ENCODE results near the gene CKAP5.

The CKAP5 gene

DNA sequence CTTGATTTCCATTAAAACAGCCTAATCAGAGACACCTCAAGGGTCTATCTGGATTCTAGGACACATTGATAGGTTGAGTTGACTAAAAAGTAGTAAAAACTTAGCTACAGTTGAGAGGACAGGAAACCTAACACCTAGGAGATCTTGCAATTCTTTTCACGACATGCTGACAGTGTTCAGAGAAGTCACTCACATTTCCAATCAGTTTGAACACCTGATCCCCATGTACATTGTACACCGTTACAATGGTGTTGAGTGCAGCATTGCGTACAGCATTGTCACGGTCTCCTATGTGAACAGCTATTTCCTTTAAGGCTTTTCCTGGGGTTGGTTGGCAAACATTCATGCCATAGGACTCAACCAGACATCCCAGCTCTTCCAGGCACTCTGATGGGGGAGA, 84.3 kb downstream of the CKAP5 start:
- DNase-seq: no peak

DNA sequence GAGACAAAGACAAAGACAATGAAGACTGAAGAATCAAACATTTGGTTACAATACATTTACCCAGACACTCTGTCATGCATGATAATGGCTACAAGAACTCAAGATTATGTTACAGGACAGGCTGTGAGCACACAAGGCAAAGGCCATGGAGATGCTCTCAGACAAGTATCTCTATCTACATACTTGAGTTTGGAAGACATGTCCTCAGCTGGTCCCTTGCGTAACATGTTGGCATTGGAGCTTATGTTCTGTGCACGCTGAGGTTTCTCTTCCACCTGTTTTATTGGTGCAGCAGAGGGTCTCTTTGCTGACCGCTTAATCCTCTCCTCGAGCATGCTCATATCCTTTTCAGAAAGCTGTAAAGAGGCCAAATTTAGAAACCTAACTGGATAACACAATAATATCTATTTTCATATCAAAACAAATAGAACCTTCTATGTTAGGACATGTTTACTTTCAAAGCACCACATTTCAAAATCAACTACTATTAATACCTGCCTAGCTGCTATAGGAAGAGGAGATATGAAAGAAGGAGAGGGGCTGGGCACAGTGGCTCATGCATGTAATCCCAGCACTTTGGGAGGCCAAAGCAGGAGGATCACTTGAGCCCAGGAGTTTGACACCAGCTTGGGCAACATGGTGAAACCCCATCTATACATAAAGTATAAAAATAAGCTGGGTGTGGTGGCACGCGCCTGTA, 85.5 kb downstream of the CKAP5 start:
- no peak for DNase-seq

DNA sequence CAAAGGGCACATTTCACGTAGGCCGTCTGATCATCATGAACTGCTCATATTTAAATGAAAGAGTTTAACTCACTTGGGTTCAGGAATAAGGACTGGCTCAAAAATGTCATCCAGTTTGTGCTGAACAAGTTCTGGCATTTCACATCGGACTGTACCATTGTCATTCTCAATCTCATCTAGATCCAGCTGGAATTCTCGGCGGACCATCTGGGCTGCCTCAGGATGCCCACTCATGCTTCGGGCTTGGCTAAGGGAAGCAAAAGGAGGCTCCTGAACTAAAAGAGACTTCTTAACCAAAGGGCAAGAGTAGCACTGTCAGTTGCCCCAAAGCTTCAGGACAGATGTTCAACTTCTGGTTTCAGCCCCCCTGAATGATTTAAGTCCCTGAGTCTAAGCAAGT, 86.9 kb downstream of the CKAP5 start:
- no peak for DNase-seq

DNA sequence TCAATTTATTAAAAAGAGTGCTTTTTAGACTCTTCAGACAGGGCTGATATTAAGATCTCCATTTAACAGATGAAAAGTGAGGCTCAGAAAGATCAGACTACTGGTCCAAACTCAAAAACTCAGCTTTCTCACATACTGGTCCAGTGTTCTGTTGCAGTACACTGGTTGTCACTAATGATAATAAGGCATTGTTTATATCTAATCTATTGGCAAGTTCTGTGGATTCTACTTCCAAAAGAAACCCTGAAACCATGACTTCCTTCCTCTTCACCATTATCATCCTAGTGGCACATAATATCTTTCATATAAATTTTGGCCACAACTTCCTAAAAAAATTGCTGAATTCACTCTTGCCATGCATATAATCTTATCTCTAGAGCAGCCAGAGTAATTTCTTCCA, 90.1 kb downstream of the CKAP5 start:
- DNase-seq: no peak

DNA sequence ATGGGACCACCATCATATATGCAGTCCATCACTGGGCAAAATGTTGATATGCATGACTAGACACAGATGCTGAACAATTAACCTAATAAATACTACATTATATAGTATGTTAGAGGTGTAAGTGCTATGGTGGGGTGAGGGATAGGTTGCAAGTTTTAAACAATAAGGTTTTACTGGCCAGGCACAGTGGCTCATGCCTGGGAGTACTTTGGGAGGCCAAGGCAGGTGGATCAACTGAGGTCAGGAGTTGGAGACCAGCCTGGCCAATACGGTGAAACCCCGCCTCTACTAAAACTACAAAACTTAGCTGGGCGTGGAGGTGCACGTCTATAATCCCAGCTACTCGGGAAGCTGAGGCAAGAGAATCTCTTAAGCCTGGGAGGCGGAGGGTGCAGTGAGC, 98.9 kb downstream of the CKAP5 start:
- no peak for DNase-seq

DNA sequence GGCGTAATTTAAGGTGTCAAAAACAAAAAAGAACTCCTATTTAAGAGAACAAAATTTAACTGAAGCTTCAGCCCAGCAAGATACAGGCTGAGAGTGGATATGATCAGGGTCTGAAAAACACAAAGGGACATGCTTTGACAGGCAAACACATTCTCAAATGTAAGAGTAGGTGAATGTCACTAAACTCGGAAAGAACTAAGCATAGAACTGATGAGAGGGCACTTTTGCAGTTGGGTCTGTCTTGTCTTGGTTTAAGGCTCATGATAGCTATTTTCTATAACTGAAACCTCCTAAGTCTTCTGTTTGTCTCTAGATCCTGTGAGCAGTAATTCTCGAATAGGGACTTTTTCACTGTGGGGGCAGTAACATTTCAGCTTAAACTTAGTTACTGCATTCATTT, 100.1 kb downstream of the CKAP5 start:
- no peak for DNase-seq

DNA sequence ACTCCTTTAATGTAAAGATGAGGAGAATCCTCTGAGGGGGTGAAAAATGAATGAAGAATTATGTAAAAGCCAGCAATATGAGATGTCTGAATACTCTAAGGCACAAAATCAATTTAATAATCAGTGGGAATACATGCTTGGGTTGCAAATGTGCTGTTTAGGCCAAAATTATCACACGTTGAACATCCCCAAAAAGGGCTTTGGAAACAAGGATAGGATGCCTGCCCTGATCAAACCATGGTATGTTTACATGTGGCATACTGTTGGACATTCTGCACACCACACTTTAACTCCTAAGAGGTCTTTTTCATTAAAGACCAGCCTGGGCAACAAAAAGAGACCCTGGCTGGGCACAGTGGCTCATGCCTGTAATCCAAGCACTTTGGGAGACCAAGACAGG, 100.8 kb downstream of the CKAP5 start:
- DNase-seq: no peak

DNA sequence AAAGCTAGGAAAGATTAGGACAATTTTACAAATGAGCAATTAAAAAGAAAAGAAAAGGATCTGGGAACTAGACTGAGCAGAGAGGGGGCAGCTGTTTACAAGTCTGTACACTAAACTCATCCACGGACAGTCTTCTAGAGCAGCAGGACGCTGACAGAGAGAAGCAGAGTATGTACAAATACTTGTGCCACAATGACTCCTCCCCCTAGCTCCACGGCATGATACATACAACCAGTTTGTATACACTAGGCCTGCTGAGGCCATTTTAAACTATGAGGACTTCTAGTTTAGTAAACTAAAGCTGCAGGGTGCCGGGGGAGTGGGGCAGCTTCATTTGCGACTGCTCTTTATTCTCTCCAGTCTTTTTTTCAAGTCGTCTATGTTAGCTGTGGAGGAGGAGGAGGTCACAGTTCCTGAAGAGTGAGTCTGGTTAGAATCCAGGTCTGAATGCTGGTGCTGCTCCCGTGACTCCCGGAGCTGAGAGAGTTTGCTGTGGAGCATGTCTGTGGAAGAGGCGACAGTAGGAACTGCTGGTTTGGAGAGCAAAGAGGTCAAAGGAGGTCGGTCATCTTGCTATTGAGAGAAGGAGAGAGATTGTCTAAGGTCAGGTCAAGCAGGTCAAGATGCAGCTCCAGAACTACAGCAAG, 102.3 kb downstream of the CKAP5 start:
- no peak for DNase-seq

DNA sequence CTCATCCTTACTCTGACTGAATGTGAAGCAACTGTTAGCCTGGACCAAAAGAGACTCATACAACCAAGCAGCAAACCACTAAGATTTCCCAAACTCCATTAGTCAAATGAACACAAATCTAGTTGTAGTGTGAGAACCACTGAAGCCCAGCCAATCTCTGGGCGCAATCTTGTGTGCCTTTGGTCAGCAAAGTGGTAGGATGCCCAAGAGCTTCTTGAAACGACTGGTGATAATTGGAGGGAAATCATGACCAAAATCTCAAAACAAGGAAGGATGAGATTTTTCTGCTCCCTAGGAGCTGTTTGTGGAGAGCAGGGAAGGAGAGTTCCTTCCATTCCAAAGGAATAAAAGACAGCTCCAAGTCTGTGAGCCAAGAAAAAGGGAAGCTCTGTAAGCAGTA, 103.0 kb downstream of the CKAP5 start:
- no peak for DNase-seq

DNA sequence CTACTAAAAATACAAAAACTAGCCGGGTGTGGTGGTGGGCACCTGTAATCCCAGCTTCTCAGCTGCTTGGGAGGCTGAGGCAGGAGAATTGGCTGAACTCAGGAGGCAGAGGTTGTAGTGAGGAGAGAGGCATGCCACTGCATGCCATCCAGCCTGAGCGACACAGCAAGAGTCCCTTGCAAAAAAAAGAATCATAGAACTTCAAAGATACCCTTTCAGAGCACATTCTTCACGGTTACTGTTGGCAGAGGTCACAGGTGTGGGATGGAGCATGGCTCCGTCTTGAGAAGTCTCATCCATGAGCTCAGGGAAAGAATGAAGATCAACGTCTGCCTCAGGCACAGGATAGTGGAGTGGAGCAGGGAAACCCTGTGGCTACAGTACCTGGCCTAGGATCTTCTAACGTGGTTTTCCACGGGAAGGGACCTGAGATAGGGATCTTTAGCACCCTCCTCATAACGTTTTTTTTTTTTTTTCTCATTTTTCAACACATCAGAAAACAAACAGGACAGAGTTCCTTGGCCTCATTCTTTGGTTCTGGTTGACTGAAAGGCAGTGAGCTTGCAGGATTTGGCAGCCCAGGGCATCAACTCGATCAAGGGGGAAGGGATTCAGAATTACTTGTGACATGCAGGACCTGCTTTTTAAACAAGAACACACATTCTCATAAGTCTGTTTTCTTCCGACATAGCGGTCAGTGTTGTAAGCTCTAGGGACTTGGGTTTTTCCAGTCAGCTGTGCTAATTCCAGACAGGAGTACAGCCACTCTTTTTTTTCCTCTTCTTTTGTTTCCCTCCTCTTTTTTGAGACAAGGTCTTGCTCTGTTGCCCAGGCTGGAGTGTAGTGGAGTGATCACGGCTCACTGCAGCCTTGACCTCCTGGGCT, 104.2 kb downstream of the CKAP5 start:
- no peak for DNase-seq

DNA sequence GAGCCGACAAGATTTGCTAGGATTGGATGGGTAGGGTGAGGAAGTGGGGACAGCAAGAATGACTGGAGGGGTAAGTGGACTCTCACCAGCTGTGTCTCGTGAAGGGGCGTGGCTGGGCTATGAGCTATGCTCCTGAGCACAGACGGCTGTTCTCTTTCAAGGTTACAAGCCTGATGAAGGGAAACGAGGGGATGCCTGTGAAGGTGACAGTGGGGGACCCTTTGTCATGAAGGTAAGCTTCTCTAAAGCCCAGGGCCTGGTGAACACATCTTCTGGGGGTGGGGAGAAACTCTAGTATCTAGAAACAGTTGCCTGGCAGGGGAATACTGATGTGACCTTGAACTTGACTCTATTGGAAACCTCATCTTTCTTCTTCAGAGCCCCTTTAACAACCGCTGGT, 107.2 kb downstream of the CKAP5 start:
- no peak for DNase-seq

DNA sequence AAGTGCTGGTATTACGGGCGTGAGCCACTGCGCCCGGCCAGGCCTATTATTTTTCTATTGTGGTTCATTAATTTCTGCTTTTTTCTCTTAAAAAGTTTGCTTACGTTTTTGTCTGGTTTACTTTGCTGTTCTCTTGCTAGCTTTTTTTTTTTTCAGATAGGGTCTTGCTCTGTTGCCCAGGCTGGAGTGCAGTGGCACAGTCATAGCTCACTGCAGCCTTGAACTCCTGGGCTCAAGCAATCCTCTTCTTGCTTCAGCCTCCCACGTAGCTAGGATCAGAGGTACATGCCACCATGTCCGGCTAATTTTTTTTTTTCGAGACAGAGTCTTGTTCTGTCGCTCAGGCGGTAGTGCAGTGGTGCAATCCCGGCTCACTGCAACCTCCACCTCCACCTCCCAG, 108.4 kb downstream of the CKAP5 start:
- DNase-seq: no peak

DNA sequence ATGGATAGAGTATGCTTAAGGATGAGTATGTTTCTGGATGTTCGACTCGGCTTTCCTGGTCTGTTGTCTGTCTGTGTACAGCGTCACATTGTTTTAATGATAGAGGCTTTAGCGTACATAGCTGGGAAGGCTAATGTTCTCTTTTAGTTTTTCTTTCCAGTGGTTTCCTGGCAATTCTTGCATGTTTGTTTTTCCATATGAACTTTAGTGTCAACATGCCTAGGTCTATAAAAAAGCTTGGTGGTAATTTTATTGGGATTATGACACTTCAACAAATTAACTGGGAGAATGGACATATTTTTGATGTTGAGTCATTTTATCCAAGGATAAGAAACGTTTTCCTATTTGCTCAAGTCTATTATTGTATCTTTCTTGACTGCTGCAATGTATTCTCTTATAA, 109.5 kb downstream of the CKAP5 start:
- DNase-seq: no peak

DNA sequence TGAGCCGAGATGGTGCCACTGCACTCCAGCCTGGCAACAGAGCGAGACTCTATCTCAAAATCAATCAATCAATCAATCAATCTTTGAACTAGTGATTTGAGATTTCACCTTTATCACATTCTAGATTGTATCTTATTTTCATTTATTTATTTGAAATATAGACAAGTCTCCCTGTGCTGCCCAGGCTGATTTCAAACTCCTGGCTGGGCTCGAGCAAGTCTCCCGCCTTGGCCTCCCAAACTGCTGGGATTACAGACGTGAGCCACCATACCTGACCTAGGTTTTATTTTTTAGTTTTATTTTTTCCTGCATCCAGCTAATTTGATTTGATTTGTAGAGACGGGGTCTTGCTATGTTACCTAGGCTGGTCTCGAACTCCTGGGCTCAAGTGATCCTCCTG, 109.9 kb downstream of the CKAP5 start:
- no peak for DNase-seq

DNA sequence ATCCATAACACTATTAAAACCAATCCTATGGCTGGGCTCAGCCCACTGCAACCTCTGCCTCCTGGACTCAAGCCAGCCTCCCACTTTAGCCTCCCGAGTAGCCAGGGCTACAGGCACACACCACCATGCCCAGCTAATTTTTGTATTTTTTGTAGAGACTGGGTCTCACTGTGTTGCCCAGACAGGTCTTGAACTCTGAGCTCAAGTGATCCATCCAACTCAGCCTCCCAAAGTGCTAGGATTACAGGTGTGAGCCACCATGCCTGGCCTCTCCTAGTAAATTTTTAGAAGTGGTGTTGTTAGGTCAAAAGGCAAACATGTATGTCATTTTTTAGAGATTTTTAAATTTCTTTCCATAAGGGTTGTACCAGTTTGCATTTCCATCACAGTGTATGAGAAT, 112.8 kb downstream of the CKAP5 start:
- DNase-seq: no peak

DNA sequence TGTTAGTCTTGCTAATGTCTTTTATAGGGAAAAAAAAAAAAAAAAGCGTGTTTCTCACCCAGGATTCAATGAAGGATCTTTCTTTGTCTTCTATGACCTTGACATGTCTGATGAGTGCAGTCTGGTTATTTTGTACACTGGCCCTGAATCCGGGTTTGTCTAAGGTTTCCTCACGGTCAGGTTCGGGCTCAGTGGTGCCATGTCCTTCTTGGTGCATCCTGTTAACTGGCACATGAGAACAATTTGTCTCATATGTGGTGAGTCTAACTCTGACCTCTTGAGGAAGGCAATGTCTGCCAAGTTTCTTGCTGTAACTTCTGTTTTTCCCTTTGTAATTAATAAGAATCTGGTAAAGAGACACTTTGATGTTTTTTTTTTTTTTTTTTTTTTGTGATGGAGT, 114.5 kb downstream of the CKAP5 start:
- no peak for DNase-seq

DNA sequence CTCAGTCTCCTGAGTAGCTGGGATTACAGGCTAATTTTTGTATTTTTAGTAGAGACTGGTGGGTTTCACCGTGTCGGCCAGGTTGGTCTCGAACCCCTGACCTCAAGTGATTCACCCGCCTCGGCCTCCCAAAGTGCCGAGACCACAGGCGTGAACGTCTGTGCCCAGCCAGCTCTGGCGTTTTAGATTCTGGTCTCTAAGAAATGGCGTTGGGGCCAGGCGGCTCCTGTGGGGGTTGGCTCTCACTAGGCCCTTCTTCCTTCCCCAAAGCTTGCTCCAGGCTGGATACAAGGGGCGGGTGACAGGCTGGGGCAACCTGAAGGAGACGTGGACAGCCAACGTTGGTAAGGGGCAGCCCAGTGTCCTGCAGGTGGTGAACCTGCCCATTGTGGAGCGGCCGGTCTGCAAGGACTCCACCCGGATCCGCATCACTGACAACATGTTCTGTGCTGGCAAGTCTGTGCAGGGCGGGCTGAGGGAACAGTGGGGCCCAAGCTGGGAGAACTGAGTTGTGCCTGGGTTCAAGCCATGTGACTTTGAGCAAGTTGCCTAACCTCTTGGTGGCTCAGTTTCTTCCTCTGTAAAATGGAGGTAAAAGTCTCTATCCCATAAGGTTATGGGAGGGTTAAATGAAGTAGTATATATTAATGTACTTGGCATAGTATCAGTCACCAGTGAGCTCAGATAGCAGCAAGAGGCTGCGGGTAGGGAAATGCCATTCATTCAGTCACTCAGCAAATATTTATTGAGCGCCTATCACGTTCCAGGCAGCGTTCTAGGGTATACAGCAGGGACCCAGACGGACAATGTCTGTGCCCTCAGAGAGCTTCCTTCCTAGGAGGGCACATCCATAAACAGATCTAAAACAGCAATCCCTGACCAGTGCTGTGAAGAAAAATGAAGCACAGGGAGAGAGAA, 116.7 kb downstream of the CKAP5 start:
- no peak for DNase-seq

DNA sequence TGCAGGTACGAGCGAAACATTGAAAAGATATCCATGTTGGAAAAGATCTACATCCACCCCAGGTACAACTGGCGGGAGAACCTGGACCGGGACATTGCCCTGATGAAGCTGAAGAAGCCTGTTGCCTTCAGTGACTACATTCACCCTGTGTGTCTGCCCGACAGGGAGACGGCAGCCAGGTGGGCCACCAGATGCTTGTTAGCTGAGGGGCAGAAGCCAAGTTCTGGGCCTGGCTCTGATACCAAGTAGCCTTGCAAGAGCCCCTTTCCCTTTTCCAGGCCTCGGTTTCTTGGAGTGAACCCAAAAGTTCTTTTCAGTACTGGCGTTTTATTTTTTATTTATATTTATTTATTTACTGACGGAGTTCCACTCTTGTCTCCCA, 117.4 kb downstream of the CKAP5 start:
- DNase-seq: no peak

DNA sequence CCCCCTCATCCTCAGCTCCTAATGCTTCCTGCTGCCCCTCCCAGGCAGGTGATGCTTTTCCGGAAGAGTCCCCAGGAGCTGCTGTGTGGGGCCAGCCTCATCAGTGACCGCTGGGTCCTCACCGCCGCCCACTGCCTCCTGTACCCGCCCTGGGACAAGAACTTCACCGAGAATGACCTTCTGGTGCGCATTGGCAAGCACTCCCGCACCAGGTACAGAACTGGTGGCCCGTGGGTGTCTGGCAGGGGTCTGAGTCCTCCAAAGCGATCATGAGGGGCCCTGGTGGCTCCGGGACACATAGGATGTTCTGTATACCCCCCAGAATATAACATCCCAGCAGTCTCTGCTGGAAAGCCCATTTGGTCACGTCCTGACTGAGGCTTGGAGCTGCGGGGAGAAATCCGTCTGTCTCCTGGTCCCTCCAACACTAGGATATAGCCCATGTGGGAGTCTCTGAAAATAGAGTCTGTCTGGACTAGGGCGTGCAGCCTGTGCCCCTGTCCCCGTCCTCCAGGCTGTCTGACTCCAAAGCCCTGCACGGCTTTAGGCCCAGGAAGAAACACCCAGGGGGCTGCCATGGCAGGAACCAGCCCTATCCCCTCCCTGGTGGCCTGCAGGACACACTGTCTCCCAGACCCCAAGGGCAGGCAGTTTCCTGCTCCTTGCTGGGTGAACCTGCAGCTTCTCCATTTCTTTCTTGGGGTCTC, 118.0 kb downstream of the CKAP5 start:
- no peak for DNase-seq

DNA sequence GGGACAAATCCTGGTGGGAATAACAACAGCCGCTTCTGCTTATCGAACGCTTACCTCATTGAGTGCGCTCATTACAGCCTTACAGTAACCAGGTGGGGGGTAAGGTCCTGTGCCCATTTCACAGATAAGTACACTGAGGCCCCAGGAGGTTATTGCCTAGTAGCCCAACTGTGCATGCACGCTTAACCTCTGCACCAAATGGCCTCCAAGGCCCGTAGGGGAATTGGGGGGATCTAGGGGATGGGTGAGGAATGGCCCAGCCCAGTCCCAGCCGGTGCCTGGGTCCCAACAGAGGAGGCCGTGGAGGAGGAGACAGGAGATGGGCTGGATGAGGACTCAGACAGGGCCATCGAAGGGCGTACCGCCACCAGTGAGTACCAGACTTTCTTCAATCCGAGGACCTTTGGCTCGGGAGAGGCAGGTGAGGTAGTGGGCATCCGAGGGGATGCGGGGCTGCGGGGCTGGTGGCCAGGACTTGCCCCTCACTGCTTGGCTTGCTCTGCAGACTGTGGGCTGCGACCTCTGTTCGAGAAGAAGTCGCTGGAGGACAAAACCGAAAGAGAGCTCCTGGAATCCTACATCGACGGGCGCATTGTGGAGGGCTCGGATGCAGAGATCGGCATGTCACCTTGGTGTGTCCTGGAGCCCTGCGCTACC, 119.7 kb downstream of the CKAP5 start:
- DNase-seq: no peak

DNA sequence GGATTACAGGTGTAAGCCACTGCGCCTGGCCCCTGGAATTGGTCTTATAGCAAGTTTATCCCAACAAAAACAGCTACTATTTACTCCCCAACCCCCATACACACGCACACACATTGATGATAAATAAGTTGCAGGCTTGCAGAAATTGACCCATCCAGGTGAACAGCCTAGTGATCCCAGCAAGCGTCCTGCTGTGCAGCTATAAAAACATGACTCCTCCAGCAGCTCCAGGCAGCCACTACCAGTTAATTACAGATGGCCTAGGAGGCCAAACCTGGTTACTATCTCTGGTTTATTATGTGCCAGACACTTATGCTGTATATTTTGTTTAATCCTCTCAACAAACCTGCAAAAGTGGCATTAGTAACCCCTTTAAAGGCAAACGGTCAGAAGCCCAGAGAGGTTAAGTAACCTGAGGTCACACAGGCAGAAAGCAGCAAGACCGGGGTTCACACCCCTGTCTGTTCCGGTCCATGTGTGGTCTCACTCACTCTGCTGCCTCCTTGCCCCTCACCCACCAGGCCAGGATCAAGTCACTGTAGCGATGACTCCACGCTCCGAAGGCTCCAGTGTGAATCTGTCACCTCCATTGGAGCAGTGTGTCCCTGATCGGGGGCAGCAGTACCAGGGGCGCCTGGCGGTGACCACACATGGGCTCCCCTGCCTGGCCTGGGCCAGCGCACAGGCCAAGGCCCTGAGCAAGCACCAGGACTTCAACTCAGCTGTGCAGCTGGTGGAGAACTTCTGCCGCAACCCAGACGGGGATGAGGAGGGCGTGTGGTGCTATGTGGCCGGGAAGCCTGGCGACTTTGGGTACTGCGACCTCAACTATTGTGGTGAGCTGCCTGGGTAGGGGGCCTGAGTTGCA, 120.5 kb downstream of the CKAP5 start:
- DNase-seq: no peak

Measured in NCI-H510A treated with DMSO at 0.1 percent for 48 hours (cell line).